BE2C (cell line): ENCODE measurements around the gene KIRREL3.
A peak's percentile ranks its signal among the peaks of the same experiment; 100 is the strongest.

Experiments used
- DNase-seq: peaks from one replicate; pipeline ENCODE4 v3.0.0-alpha.2; 2020
- H3K27me3 ChIP-seq: fragments of 250-450 bp; sonication (Bioruptor Pico); 2 replicates; pipeline ENCODE4 v1.5.1; 2020; ENCODE audit warnings: mild to moderate bottlenecking
- H3K36me3 ChIP-seq: fragments of 250-450 bp; sonication (Bioruptor Pico); 2 replicates; pipeline ENCODE4 v1.5.1; 2020; ENCODE audit warnings: mild to moderate bottlenecking
- H3K4me1 ChIP-seq: fragments of 250-450 bp; sonication (Bioruptor Pico); 2 replicates; pipeline ENCODE4 v1.5.1; 2020
- H3K4me3 ChIP-seq: 2 replicates; pipeline ENCODE4 v1.5.1; 2011; ENCODE audit warnings: low read depth, low read length
- H3K9me3 ChIP-seq: fragments of 250-450 bp; sonication (Bioruptor Pico); 2 replicates; pipeline ENCODE4 v1.5.1; 2020
- TF ChIP-seq, protein P1 (sequence below): IDR thresholded peaks from 2 replicates; pipeline ENCODE4 v1.5.1; 2012; ENCODE audit warnings: mild to moderate bottlenecking, low read depth, low read length

The KIRREL3 gene

DNA sequence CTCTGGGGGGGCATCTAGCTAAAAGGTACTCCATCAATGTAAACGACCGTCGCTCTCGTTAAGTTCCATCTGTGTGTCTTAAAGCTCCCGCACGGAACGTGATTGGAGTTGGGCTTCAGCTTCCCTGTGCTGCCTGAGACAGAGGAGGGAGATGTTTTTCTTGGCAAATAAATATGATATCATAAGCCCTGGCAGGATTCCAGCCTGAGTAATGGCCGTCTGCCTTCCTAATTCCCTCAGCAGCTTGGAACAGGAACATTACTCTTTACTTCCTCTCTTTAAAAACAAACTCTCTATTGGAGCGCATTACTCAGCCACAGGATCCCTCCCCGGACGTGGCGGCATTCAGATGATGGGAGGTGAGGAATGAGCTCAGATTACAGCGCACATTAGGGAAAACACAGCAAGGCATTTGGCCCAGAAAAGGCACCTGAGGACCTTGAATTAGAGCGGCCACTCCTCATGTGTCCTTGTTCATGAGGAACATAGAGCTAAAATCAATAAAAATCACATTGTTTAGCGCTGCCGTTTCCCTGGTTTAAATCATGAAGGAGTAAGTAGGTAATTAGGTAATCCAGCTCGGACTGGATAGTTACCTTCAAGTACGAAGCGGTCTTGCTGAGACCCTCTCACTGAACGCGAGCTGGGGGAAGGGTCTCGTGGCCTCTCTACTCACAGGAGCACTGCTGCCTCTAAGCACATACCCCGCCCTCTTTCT is 414.6 kb downstream of the KIRREL3 start:
- H3K4me3 ChIP-seq: peak overlapping the region; percentile 11; the same call in 1 of the 2 replicates
- TF ChIP-seq, protein P1, sequence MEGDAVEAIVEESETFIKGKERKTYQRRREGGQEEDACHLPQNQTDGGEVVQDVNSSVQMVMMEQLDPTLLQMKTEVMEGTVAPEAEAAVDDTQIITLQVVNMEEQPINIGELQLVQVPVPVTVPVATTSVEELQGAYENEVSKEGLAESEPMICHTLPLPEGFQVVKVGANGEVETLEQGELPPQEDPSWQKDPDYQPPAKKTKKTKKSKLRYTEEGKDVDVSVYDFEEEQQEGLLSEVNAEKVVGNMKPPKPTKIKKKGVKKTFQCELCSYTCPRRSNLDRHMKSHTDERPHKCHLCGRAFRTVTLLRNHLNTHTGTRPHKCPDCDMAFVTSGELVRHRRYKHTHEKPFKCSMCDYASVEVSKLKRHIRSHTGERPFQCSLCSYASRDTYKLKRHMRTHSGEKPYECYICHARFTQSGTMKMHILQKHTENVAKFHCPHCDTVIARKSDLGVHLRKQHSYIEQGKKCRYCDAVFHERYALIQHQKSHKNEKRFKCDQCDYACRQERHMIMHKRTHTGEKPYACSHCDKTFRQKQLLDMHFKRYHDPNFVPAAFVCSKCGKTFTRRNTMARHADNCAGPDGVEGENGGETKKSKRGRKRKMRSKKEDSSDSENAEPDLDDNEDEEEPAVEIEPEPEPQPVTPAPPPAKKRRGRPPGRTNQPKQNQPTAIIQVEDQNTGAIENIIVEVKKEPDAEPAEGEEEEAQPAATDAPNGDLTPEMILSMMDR: no peak
- peak; percentile 69 for DNase-seq
- peaks cover 28% of the 10 kb centered on the region for H3K4me1 ChIP-seq
- H3K36me3 ChIP-seq: no peaks in the 10 kb centered on the region
- H3K27me3 ChIP-seq: no peaks in the 10 kb centered on the region
- H3K9me3 ChIP-seq: no peaks in the 10 kb centered on the region

DNA sequence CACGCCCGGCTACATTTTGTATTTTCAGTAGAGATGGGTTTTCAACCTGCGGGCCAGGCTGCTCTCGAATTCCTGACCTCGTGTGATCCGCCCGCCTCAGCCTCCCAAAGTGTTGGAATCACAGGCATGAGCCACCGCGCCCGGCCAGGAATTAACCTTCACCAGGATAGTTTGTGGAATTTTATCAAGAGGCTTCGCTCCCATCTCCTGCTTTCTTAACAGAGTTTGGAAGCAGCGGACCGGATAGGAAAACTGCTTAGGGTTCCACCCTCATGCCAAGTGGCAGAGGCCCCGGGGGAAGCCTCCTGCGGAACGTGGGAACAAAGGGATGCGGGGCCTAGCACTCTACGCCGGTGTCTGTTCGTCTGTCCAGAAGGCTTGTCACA is 415.2 kb downstream of the KIRREL3 start:
- DNase-seq: no peak
- TF ChIP-seq, protein P1: no peak

DNA sequence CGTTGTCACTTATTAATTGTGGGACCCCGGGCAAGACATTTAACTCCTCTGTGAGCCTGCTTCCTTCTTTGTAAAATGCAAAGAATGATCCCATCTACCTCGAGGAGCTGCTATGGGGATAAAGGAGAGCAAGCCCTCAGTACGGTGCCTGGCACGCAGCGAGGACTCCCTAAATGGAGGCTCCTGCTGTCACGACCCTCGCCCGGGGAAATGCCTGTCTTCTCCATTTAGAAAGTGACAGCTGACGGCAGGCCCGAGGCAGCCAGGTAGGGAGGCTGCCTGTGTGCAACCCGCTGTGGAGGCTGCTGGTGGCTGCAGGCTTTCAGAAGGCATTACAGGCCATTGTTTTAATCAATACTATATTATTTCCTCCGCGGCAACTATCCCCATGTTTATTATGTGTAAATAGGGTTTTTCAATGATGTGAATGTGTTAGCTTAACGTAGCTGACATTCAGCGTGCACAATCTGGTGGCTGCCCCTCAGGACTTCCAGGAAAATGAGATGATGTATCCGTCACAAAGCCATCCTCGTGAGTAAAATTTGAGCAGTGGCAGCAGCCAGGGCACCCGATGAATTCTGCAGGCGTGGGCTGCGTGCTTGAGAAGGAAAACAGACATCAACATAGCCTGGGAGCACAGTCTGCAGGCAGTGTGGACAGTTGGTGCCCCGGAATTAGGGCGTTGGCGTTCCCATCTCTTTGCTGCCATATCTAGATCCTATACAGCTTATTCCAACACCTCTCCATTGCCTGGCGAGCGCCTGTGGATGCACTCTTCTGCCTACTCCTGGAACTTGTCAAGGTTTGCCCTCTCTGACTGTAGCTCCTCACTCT is 416.8 kb downstream of the KIRREL3 start:
- Histone ChIP-seq H3K27me3 (no peaks in the 10 kb centered on the region), H3K9me3 (no peaks in the 10 kb centered on the region), H3K4me3 (no peak overlapping the region), H3K4me1 (peaks cover 28% of the 10 kb centered on the region), H3K36me3 (no peaks in the 10 kb centered on the region)
- TF ChIP-seq, protein P1: no peak
- DNase-seq: no peak

More for the DNA sequence above, 415.2 kb downstream of the KIRREL3 start:
- peak overlapping the region; percentile 11; the same call in 1 of the 2 replicates for H3K4me3 ChIP-seq
- H3K36me3 ChIP-seq: no peaks in the 10 kb centered on the region
- no peaks in the 10 kb centered on the region for H3K27me3 ChIP-seq
- peaks cover 28% of the 10 kb centered on the region for H3K4me1 ChIP-seq
- H3K9me3 ChIP-seq: no peaks in the 10 kb centered on the region

DNA sequence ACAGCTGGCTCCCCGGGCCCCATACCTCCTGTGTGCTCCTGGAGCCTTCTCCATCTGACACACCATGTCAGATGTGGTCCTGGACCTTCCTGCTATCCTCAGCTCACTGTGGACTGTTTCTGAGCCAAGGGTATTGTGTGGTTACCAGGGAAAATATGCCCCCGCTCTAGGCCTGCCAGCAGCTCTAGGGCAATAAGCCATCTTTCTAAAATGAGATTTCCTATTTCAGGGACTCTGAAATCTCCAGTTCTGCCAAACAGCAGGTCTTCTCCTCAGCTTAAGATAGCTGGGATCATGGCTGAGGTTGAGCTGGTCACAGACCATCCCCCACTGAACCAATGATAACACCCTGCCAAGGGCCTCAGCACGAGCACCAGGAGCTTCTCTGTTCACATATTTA is 417.5 kb downstream of the KIRREL3 start:
- H3K27me3 ChIP-seq: no peaks in the 10 kb centered on the region
- no peak for DNase-seq
- H3K9me3 ChIP-seq: no peaks in the 10 kb centered on the region
- peaks cover 24% of the 10 kb centered on the region for H3K4me1 ChIP-seq
- TF ChIP-seq, protein P1: no peak
- no peaks in the 10 kb centered on the region for H3K36me3 ChIP-seq
- no peak overlapping the region for H3K4me3 ChIP-seq

DNA sequence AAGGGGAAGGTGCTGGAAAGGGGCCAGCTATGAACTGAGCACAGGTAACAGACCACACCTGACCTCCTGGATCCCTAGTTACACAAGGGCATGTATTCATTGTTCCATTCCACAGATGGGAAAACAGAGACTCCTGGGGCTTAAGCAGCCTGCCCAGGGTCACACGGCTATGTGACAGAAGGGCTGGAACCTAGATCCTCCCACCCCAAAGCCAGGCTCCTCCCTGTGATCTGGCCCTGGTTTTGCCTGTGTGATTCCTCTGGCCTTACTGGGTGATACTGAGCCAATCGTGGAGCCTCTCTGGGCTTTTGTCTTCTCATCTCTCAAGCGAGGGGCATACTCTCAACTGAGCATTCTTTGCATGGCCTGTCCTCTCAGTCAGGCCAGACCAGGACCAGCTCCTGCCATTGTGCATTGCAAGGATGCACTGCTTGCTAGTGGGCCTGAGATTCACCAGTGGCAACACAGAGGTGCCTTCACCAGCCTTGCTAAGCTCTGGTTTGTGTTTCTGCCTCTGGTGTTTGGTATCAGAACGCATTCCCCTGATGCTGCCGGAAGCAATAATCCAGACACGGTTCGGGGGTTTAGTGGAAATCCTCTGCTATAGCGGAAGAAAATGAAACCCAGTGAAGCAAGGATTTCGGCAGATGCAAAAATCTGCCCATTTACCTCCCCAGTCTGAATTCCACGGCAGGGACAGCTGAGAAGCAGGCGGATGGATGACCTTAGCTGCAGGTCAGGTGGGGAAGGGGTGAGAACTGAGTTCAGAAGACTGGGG is 418.5 kb downstream of the KIRREL3 start:
- no peaks in the 10 kb centered on the region for H3K9me3 ChIP-seq
- H3K27me3 ChIP-seq: no peaks in the 10 kb centered on the region
- no peak overlapping the region for H3K4me3 ChIP-seq
- no peak for DNase-seq
- H3K36me3 ChIP-seq: no peaks in the 10 kb centered on the region
- H3K4me1 ChIP-seq: peaks cover 18% of the 10 kb centered on the region
- TF ChIP-seq, protein P1: no peak
